D721Med (cell line): ENCODE results near the gene VILL.
"Not testable (repeated sequence)": the region's sequence is repeated elsewhere in the genome, so short reads cannot be mapped to it uniquely, and the experiment has no call there.

ENCODE experiments used
- DNase-seq: peaks from one replicate; pipeline ENCODE4 v3.0.0; 2011; ENCODE audit warnings: low spot score; ENCODE audit not compliant: insufficient read length
- FAIRE-seq: peaks from 2 replicates; lab custom pipeline; 2011; peaks lifted over from hg19 to GRCh38; lab: Jason Lieb, UNC
- TF ChIP-seq, protein P1 (sequence below): IDR thresholded peaks from 2 replicates; pipeline ENCODE4 v1.5.1; 2012; ENCODE audit warnings: mild to moderate bottlenecking, control low read depth; ENCODE audit not compliant: insufficient read depth; ENCODE audit errors: missing control alignments

Gene VILL

DNA sequence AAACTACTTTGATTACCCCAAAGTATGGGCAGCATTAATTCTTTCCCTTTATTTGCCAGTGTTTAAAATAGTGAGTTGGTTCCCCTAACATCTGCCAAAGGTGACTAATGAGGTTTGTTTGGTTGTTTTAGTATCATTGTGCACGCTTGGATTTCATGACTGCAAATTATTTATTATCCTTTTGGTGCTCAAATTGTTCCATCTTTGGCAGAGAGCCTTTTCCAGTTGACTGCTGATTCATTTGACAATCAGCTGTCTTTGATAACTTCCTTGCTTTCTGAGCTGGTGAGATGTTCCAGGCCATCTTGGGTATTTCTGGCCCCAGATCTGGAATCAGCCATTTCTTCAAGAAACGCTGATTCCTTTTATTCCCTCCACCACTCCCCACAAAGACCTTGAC lies 57.3 kb downstream of the VILL start:
- DNase-seq (no peak), FAIRE-seq (no peak)
- TF ChIP-seq, protein P1, sequence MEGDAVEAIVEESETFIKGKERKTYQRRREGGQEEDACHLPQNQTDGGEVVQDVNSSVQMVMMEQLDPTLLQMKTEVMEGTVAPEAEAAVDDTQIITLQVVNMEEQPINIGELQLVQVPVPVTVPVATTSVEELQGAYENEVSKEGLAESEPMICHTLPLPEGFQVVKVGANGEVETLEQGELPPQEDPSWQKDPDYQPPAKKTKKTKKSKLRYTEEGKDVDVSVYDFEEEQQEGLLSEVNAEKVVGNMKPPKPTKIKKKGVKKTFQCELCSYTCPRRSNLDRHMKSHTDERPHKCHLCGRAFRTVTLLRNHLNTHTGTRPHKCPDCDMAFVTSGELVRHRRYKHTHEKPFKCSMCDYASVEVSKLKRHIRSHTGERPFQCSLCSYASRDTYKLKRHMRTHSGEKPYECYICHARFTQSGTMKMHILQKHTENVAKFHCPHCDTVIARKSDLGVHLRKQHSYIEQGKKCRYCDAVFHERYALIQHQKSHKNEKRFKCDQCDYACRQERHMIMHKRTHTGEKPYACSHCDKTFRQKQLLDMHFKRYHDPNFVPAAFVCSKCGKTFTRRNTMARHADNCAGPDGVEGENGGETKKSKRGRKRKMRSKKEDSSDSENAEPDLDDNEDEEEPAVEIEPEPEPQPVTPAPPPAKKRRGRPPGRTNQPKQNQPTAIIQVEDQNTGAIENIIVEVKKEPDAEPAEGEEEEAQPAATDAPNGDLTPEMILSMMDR = no peak

GRCh38 chr3:38049358-38050126 lies 59.0 kb downstream of the VILL start:
- TF ChIP-seq, protein P1 = no peak
- DNase-seq (no peak), FAIRE-seq (no peak)

- DNase-seq = no peak
- TF ChIP-seq, protein P1 = no peak
- FAIRE-seq = no peak
Observed at GRCh38 chr3:38051131-38051530, 60.5 kb downstream of the VILL start.

- FAIRE-seq, DNase-seq: not testable (repeated sequence)
Observed at GRCh38 chr3:38053286-38053685, 62.7 kb downstream of the VILL start.

DNA sequence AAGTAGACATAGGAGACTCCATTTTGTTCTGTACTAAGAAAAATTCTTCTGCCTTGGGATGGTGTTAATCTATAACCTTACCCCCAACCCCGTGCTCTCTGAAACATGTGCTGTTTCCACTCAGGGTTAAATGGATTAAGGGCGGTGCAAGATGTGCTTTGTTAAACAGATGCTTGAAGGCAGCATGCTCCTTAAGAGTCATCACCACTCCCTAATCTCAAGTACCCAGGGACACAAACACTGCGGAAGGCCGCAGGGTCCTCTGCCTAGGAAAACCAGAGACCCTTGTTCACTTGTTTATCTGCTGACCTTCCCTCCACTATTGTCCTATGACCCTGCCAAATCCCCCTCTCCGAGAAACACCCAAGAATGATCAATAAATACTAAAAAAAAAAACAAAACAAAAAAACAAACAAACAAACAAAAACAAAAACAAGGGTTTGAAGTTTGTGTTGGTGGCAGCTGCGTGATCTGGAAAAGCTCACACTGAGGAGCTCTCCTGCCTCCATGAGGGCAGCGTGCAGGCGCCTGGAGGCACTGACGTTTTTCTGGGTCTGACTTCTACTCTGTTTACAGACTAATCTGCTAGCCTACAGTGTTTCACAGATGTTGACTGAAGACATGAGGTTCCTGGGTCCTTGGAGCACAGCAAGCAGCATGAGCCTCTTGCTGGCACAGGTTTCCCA lies 63.4 kb downstream of the VILL start:
- not testable (repeated sequence) for FAIRE-seq

DNA sequence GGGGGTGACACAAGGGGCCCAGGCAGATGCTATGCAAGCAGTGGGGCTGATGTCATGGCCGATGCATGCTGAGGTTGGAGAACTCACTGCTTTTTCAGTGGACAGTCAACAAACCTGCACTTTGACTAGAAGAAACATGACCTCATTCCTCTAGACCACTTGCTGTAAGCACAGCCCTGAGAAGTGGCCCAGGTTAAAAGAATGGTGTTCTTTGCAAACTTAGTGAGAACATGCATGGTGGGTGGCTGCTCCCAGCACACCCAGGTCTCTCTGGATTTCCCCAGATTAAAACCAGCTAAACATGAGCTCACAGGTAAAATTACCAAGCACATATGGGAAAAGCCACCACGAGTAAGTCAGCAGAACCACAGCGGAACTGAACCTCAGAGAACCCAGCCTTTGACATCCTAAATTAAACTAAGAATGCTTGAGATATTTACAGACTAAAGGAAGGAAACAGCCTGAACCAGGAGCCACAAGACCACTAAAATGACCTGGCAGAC lies 64.0 kb downstream of the VILL start:
- FAIRE-seq (no peak), DNase-seq (no peak)
- TF ChIP-seq, protein P1 = no peak

More for the DNA sequence above, 63.4 kb downstream of the VILL start:
- DNase-seq = not testable (repeated sequence)
